ENCODE results near the gene NAA40. TPM values are rescaled to one million over a fixed set of nuclear protein-coding genes. Genes with fewer than 3 reads are reported as not detected.

NAA40 gene
- total and polyA plus RNA-seq, 2 of the 13 experiments (the other 11 are each of a cell fraction or from before 2014, with no cell fraction given) = 11.1 to 17.9 TPM

GRCh38 chr11:63916837-63917691, 21.7 kb upstream of the NAA40 start, which contains the start of gene RCOR2 (continued):
- no peak for TF ChIP-seq HNF1A (IDR thresholded peaks at IDR 0.05; ENCODE audit: low read depth)
- no peak; the same call in 1 of the 2 replicates for TF ChIP-seq HNF1A (CRISPR knock-in tag; IDR thresholded peaks at IDR 0.05; ENCODE audit: borderline replicate concordance)
- no peak for TF ChIP-seq ZNF674 (CRISPR knock-in tag; IDR thresholded peaks at IDR 0.05; ENCODE audit: low read depth)
- TF ChIP-seq ZNF619 (CRISPR knock-in tag; IDR thresholded peaks at IDR 0.05) = no peak
- TF ChIP-seq MYPOP (CRISPR knock-in tag; IDR thresholded peaks at IDR 0.05) = no peak
- no peak for TF ChIP-seq KLF9 (CRISPR knock-in tag; IDR thresholded peaks at IDR 0.05; ENCODE audit: low read depth)
- no peak for TF ChIP-seq ZNF431 (CRISPR knock-in tag; IDR thresholded peaks at IDR 0.05; ENCODE audit: borderline replicate concordance, low read depth)
- TF ChIP-seq ZNF362 (CRISPR knock-in tag; IDR thresholded peaks at IDR 0.05; ENCODE audit: borderline replicate concordance) = no peak
- TF ChIP-seq ZNF576 (CRISPR knock-in tag; IDR thresholded peaks at IDR 0.05) = no peak
- TF ChIP-seq ZNF547 (CRISPR knock-in tag; IDR thresholded peaks at IDR 0.05) = no peak
- peak; percentile 28; the same call in 1 of the 2 replicates for TF ChIP-seq KAT7 (CRISPR knock-in tag; IDR thresholded peaks at IDR 0.05; ENCODE audit: borderline replicate concordance)
- no peak for TF ChIP-seq HNRNPK (IDR thresholded peaks at IDR 0.05; ENCODE audit: low read depth, low read length, poor library complexity, severe bottlenecking)
- no peak for TF ChIP-seq ZNF138 (CRISPR knock-in tag; IDR thresholded peaks at IDR 0.05; ENCODE audit: low read depth)
- no peak for TF ChIP-seq KDM4B (CRISPR knock-in tag; IDR thresholded peaks at IDR 0.05)
- no peak for TF ChIP-seq CEBPZ (IDR thresholded peaks at IDR 0.05; ENCODE audit: low read length)
- no peak for TF ChIP-seq HMGA1 (CRISPR knock-in tag; conservative IDR thresholded peaks at IDR 0.05)
